Dendritic cell treated with granulocyte-macrophage colony-stimulating factor and Interleukin-4, amounts not matched to agents 40 ng/mL and 50 ng/mL, for 4 days (primary cell): ENCODE measurements around the gene LAMC2.
"Not testable (repeated sequence)": the region's sequence is repeated elsewhere in the genome, so short reads cannot be mapped to it uniquely, and the experiment has no call there.

Experiments used
- H3K27ac Mint-ChIP-seq: one replicate; pipeline ENCODE4 v1.8.0; 2022; ENCODE audit warnings: mild to moderate bottlenecking, mixed read lengths
- H3K27me3 Mint-ChIP-seq: one replicate; pipeline ENCODE4 v1.8.0; 2022; ENCODE audit warnings: mild to moderate bottlenecking, mixed read lengths
- H3K36me3 Mint-ChIP-seq: one replicate; pipeline ENCODE4 v1.8.0; 2022; ENCODE audit warnings: low read depth, mixed read lengths
- H3K4me1 Mint-ChIP-seq: one replicate; pipeline ENCODE4 v1.8.0; 2022; ENCODE audit warnings: low read depth, mixed read lengths
- H3K4me3 Mint-ChIP-seq: one replicate; pipeline ENCODE4 v1.8.0; 2022; ENCODE audit warnings: mild to moderate bottlenecking, moderate library complexity, mixed read lengths
- H3K9me3 Mint-ChIP-seq: one replicate; pipeline ENCODE4 v1.8.0; 2022; ENCODE audit warnings: mixed read lengths
- intact Hi-C: fragments of 100-400 bp; cut with micrococcal nuclease; formaldehyde crosslinking; loops from one replicate; pipeline ENCODE4 v1.15.0; 2022

LAMC2 gene

GRCh38 chr1:183251959-183252450 is 65.9 kb downstream of the LAMC2 start:
- H3K9me3 Mint-ChIP-seq = no peaks in the 10 kb centered on the region
- no peak overlapping the region for H3K4me3 Mint-ChIP-seq
- no peaks in the 10 kb centered on the region for H3K36me3 Mint-ChIP-seq
- H3K4me1 Mint-ChIP-seq = peaks cover 6% of the 10 kb centered on the region
- H3K27me3 Mint-ChIP-seq = peaks cover 5% of the 10 kb centered on the region
- intact Hi-C loops = no loop called here
- no peak overlapping the region for H3K27ac Mint-ChIP-seq

DNA sequence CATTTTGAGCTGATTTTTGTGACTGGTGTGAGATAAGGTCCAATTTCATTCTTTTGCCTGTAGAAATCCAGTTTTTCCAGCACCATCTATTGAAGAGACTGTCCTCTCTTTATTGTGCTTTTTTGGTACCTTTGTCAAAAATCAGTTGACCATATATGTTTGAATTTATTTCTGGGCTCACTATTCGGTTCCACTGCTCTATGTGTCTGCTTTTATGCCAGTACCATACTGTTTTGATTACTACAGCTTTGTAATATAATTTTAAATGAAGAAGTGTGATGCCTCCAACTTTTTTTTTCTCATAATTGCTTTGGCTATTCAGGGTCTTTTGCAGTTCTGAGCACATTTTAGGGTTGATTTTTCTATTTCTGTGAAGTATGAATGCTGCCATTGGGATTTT is 69.0 kb downstream of the LAMC2 start:
- H3K9me3 Mint-ChIP-seq = no peaks in the 10 kb centered on the region
- H3K36me3 Mint-ChIP-seq = no peaks in the 10 kb centered on the region
- H3K27me3 Mint-ChIP-seq = peaks cover 18% of the 10 kb centered on the region
- no peak overlapping the region for H3K4me3 Mint-ChIP-seq
- H3K27ac Mint-ChIP-seq = no peak overlapping the region
- H3K4me1 Mint-ChIP-seq = peaks cover 11% of the 10 kb centered on the region
- intact Hi-C loops = no loop called here

- intact Hi-C loops = no loop called here
- no peaks in the 10 kb centered on the region for H3K9me3 Mint-ChIP-seq
- H3K27me3 Mint-ChIP-seq = peaks cover 16% of the 10 kb centered on the region
- no peak overlapping the region for H3K27ac Mint-ChIP-seq
- H3K36me3 Mint-ChIP-seq = no peaks in the 10 kb centered on the region
- H3K4me1 Mint-ChIP-seq = peaks cover 10% of the 10 kb centered on the region
- no peak overlapping the region for H3K4me3 Mint-ChIP-seq
Measured at GRCh38 chr1:183259924-183260323, 73.9 kb downstream of the LAMC2 start.

- peaks cover 20% of the 10 kb centered on the region for H3K27me3 Mint-ChIP-seq
- intact Hi-C loops = no loop called here
- H3K27ac Mint-ChIP-seq = no peak overlapping the region
- peaks cover 8% of the 10 kb centered on the region for H3K4me1 Mint-ChIP-seq
- H3K36me3 Mint-ChIP-seq = no peaks in the 10 kb centered on the region
- H3K4me3 Mint-ChIP-seq = no peak overlapping the region
- no peaks in the 10 kb centered on the region for H3K9me3 Mint-ChIP-seq
Measured at GRCh38 chr1:183262628-183263200, 76.7 kb downstream of the LAMC2 start.

GRCh38 chr1:183263886-183264602 is 78.0 kb downstream of the LAMC2 start:
- Mint-ChIP-seq H3K9me3 (no peaks in the 10 kb centered on the region), H3K36me3 (no peaks in the 10 kb centered on the region), H3K27ac (no peak overlapping the region), H3K4me3 (no peak overlapping the region), H3K4me1 (peaks cover 6% of the 10 kb centered on the region), H3K27me3 (peaks cover 17% of the 10 kb centered on the region)
- intact Hi-C loops = no loop called here

GRCh38 chr1:183267646-183268431 is 81.8 kb downstream of the LAMC2 start:
- Mint-ChIP-seq H3K27me3 (peaks cover 8% of the 10 kb centered on the region), H3K4me1 (peaks cover 6% of the 10 kb centered on the region), H3K9me3 (no peaks in the 10 kb centered on the region), H3K4me3 (no peak overlapping the region), H3K27ac (no peak overlapping the region), H3K36me3 (no peaks in the 10 kb centered on the region)
- intact Hi-C loops = no loop called here

DNA sequence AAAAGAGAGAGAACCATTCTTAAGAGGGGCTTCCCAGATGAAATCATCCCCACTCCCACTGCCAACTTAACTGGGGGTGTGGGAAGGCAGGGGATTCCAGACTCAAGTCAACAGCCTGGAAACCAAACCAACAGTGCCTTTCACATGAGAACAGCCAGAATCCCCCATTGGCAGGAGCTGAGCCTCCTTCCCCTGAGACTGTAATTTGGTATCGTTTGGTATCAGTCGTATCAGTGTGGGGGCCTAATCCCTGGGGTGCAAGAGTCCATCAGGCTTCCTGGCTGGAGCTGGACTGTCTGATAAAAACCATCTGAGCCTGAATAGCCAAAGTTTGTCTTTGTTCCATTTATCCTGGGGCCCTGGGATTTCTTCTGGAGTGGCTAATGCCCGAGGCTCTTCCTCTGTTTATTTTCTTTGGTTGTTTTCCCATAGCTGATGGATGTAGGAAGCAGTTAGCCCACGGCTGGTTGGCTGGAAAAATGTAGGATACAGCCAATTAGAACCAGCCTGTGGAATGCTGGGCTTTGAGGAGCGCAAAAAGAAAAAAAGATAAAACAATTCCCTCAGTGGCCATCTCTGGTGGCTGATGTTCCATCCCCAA is 84.6 kb downstream of the LAMC2 start:
- intact Hi-C loops = no loop called here
- Mint-ChIP-seq H3K4me3 (no peak overlapping the region), H3K4me1 (peaks cover 6% of the 10 kb centered on the region), H3K9me3 (no peaks in the 10 kb centered on the region), H3K27me3 (peaks cover 8% of the 10 kb centered on the region), H3K27ac (no peak overlapping the region), H3K36me3 (no peaks in the 10 kb centered on the region)

GRCh38 chr1:183272390-183272848 is 86.4 kb downstream of the LAMC2 start:
- H3K27me3 Mint-ChIP-seq = peaks cover 5% of the 10 kb centered on the region
- H3K9me3 Mint-ChIP-seq = no peaks in the 10 kb centered on the region
- intact Hi-C loops = no loop called here
- peaks cover 6% of the 10 kb centered on the region for H3K4me1 Mint-ChIP-seq
- H3K36me3 Mint-ChIP-seq = no peaks in the 10 kb centered on the region
- H3K4me3 Mint-ChIP-seq = no peak overlapping the region
- H3K27ac Mint-ChIP-seq = no peak overlapping the region

DNA sequence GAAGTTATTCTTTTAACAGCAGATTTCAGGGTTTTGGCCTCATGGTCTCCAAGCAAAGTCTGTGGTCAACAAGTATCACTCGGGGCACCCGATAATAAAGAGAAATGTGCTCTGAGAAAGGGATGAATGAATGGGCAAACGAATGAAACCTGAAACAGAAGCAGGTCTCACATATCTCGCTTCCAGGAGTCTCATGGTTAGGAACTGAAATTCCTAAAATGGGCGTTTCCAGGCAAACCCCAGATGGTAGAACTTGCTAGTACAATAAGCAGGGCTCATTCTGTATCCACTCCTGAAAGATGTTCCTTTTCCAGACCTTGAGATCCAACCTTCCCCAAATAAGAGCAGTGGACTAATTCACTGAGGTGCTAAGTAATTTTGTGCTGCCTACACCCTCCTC is 87.2 kb downstream of the LAMC2 start:
- no peaks in the 10 kb centered on the region for H3K9me3 Mint-ChIP-seq
- no peak overlapping the region for H3K27ac Mint-ChIP-seq
- no peaks in the 10 kb centered on the region for H3K36me3 Mint-ChIP-seq
- no peak overlapping the region for H3K4me3 Mint-ChIP-seq
- intact Hi-C loops = no loop called here
- no peaks in the 10 kb centered on the region for H3K27me3 Mint-ChIP-seq
- peaks cover 15% of the 10 kb centered on the region for H3K4me1 Mint-ChIP-seq

GRCh38 chr1:183273984-183274383 is 87.9 kb downstream of the LAMC2 start:
- H3K36me3 Mint-ChIP-seq, intact Hi-C loops, H3K27me3 Mint-ChIP-seq, H3K27ac Mint-ChIP-seq, H3K9me3 Mint-ChIP-seq, H3K4me3 Mint-ChIP-seq: not testable (repeated sequence)
- H3K4me1 Mint-ChIP-seq = peaks cover 21% of the 10 kb centered on the region

- Mint-ChIP-seq H3K27me3 (no peaks in the 10 kb centered on the region), H3K9me3 (no peaks in the 10 kb centered on the region), H3K4me1 (peaks cover 30% of the 10 kb centered on the region), H3K4me3 (no peak overlapping the region), H3K27ac (no peak overlapping the region), H3K36me3 (no peaks in the 10 kb centered on the region)
- intact Hi-C loops = no loop called here
Measured at GRCh38 chr1:183274836-183275235, 88.8 kb downstream of the LAMC2 start.

DNA sequence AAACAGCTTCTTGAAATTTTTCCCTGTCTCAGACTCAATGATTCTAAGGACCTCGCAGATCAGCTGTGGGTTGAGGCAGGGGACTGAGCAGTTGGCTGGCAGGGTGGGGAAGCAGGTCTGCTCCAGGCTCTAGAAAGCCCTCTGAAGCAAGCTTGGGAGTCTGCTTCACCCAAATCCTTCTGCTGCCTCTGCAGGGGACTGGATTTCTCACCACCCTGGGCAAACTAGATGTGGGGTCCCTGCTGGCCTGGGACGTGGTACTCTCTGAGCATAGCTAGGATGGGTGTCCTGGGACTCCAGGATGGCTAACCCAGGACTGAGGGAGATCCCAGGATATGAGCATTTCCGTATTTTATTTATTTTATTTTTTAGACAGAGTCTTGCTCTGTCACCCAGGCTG is 89.3 kb downstream of the LAMC2 start:
- H3K27ac Mint-ChIP-seq = no peak overlapping the region
- no peaks in the 10 kb centered on the region for H3K27me3 Mint-ChIP-seq
- intact Hi-C loops = no loop called here
- no peaks in the 10 kb centered on the region for H3K36me3 Mint-ChIP-seq
- H3K9me3 Mint-ChIP-seq = no peaks in the 10 kb centered on the region
- no peak overlapping the region for H3K4me3 Mint-ChIP-seq
- H3K4me1 Mint-ChIP-seq = peaks cover 35% of the 10 kb centered on the region

DNA sequence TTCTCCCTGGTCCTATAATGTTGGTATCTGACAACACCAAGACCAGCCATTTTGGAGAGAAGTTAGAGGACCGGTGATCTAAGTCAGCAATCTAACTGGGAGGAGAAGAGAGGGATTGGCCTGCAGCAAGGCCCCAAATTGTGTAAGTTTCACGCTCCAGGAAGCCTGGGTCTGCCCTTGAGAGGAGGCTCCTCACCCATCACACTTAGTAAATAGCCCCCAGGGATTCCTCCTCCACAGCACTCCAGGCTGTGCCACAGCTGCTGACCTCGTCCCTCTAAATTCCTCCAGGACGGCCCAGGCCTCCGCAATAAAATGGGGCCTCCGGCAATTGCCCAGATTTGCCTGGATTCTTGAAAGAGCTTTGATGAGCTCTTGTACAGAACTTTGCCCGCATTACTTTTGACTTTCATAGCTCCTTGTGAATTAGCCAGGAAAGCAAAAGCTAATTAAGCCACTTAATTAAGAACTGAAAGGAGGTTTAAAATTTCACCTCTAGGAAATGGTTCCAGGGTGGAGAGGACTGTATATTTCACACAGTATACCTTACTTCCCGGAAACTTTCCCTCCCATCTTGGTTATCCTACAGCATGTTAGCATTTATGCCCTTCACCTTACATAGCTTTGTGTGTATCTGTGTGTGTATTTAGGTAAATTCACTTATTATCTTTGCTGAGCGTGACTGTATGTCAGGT is 90.5 kb downstream of the LAMC2 start:
- intact Hi-C loops = no loop called here
- H3K36me3 Mint-ChIP-seq = no peaks in the 10 kb centered on the region
- no peak overlapping the region for H3K4me3 Mint-ChIP-seq
- no peaks in the 10 kb centered on the region for H3K27me3 Mint-ChIP-seq
- H3K27ac Mint-ChIP-seq = no peak overlapping the region
- H3K4me1 Mint-ChIP-seq = peaks cover 44% of the 10 kb centered on the region
- H3K9me3 Mint-ChIP-seq = no peaks in the 10 kb centered on the region
